ENCODE results near the gene RPH3AL.
A peak's percentile ranks its signal among the peaks of the same experiment; 100 is the strongest.

RPH3AL gene

GRCh38 chr17:353213-353837 is 718 bp upstream of the RPH3AL start:
- no peak for DNase-seq (ENCODE audit: low read depth)

GRCh38 chr17:351875-352420 is 659 bp downstream of the RPH3AL start:
- DNase-seq (ENCODE audit: low read depth) = no peak

- no peak for DNase-seq (ENCODE audit: low read depth)
Measured at GRCh38 chr17:351449-351738, 1.2 kb downstream of the RPH3AL start.

GRCh38 chr17:350706-351448 is 1.7 kb downstream of the RPH3AL start:
- peak; percentile 73 for DNase-seq (ENCODE audit: low read depth)

GRCh38 chr17:349666-350065 is 2.9 kb downstream of the RPH3AL start:
- no peak for DNase-seq (ENCODE audit: low read depth)

GRCh38 chr17:348692-349425 is 3.7 kb downstream of the RPH3AL start:
- DNase-seq (ENCODE audit: low read depth) = no peak

GRCh38 chr17:348012-348411 is 4.6 kb downstream of the RPH3AL start:
- DNase-seq (ENCODE audit: low read depth) = no peak

GRCh38 chr17:347309-347899 is 5.2 kb downstream of the RPH3AL start:
- no peak for DNase-seq (ENCODE audit: low read depth)

GRCh38 chr17:345992-346785 is 6.4 kb downstream of the RPH3AL start:
- DNase-seq (ENCODE audit: low read depth) = no peak

- no peak for DNase-seq (ENCODE audit: low read depth)
Measured at GRCh38 chr17:345261-345660, 7.3 kb downstream of the RPH3AL start.

GRCh38 chr17:343875-344752 is 8.5 kb downstream of the RPH3AL start:
- no peak for DNase-seq (ENCODE audit: low read depth)

GRCh38 chr17:343211-343610 is 9.4 kb downstream of the RPH3AL start:
- no peak for DNase-seq (ENCODE audit: low read depth)

GRCh38 chr17:340074-340473 is 12.5 kb downstream of the RPH3AL start:
- DNase-seq (ENCODE audit: low read depth) = no peak

- no peak for DNase-seq (ENCODE audit: low read depth)
Measured at GRCh38 chr17:339193-340061, 13.2 kb downstream of the RPH3AL start.

GRCh38 chr17:338442-339192 is 14.0 kb downstream of the RPH3AL start:
- no peak for DNase-seq (ENCODE audit: low read depth)

- DNase-seq (ENCODE audit: low read depth) = no peak
Measured at GRCh38 chr17:337866-338265, 14.7 kb downstream of the RPH3AL start.

- no peak for DNase-seq (ENCODE audit: low read depth)
Measured at GRCh38 chr17:337453-337852, 15.2 kb downstream of the RPH3AL start.

- no peak for DNase-seq (ENCODE audit: low read depth)
Measured at GRCh38 chr17:337022-337420, 15.6 kb downstream of the RPH3AL start.
